ENCODE data around the gene KAT6B.

KAT6B gene

DNA sequence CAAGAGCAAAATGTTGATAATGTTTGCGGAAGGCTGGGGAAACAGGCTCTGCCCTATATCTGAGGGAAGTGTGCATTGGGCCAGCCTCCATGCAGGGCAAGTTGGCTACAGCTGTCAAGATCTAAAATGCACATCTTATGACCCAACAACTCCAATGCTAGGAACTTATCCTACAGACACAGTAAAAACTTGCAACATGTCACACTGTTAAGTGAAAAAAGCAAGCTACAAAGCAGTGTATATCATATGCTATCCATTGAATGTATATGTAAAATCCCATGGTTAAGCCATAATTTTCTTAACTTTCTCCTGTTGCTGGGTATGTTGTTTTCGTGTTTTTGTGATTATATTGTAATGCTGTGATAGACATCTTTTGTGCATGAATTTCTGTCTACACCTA, 16.3 kb upstream of the KAT6B start:
- Histone ChIP-seq H3K4me3 (no peak overlapping the region), H3K4me1 (no peaks in the 10 kb centered on the region), H3K27me3 (ENCODE audit: low read depth) (no peaks in the 10 kb centered on the region), H3K9me3 (no peaks in the 10 kb centered on the region), H3K36me3 (replicated peaks) (no peaks in the 10 kb centered on the region)
- in situ Hi-C loops (cut with MboI; ENCODE audit: low sequenced_read_pairs) = no loop called here
- no peak for DNase-seq (ENCODE audit: low spot score in 2 of 2)

DNA sequence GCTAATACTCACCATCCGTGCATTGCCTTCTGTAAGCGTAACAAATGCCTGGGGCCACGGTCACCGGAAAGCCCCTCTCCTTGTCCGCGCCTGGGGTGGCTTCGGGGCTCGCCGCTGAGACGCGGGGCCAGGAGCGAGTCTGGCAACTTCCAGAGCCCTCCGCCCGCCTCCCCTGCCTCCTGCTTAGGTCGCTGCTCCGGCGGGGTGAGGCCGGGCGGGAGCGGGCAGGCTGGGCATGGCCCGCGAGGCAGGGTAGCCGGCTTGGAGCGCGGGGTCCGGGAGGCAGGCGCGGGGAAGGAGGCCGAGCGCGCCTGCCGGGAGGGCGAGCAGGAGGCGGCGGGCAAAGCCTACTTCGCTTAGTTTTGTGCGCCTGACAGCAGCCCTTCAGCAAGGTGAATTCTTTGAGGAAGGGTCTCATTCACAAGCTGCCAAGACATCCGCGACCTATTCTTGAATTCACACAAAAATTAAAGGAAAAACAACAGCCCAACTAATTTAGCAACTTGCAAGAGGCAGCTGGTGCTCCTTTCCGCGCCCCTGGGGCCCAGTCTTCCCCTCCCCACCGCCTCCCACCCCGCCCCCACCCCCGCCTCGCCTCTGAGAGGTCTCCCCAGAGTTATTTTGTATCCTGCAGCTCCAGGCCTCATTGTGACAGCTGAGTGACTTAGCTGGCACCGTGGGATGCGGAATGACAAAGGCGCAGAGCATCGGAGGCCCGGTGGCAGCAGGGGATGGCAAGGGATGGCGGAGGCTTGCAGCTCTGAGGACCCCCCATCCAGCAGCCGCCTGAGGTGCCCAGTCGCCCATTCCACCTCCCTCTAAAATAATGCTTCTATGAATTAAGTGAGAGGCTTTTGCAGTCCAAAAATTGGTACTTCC, 12.8 kb upstream of the KAT6B start:
- no peaks in the 10 kb centered on the region for H3K27me3 ChIP-seq (ENCODE audit: low read depth)
- in situ Hi-C loops (cut with MboI; ENCODE audit: low sequenced_read_pairs) = no loop called here
- H3K4me3 ChIP-seq = no peak overlapping the region
- H3K36me3 ChIP-seq (replicated peaks) = no peaks in the 10 kb centered on the region
- no peaks in the 10 kb centered on the region for H3K4me1 ChIP-seq
- H3K9me3 ChIP-seq = peaks cover 3% of the 10 kb centered on the region; the same call in 1 of the 2 replicates
- DNase-seq (ENCODE audit: low spot score in 2 of 2) = no peak

GRCh38 chr10:74814797-74815196, 11.6 kb upstream of the KAT6B start:
- no peaks in the 10 kb centered on the region for H3K36me3 ChIP-seq (replicated peaks)
- no peaks in the 10 kb centered on the region for H3K27me3 ChIP-seq (ENCODE audit: low read depth)
- H3K4me1 ChIP-seq = no peaks in the 10 kb centered on the region
- DNase-seq (ENCODE audit: low spot score in 2 of 2) = no peak
- peaks cover 3% of the 10 kb centered on the region; the same call in 1 of the 2 replicates for H3K9me3 ChIP-seq
- H3K4me3 ChIP-seq = no peak overlapping the region
- in situ Hi-C loops (cut with MboI; ENCODE audit: low sequenced_read_pairs) = no loop called here

- in situ Hi-C loops (cut with MboI; ENCODE audit: low sequenced_read_pairs) = no loop called here
- H3K4me3 ChIP-seq = no peak overlapping the region
- DNase-seq (ENCODE audit: low spot score in 2 of 2) = no peak
Observed at GRCh38 chr10:74816824-74817498, 9.4 kb upstream of the KAT6B start.

DNA sequence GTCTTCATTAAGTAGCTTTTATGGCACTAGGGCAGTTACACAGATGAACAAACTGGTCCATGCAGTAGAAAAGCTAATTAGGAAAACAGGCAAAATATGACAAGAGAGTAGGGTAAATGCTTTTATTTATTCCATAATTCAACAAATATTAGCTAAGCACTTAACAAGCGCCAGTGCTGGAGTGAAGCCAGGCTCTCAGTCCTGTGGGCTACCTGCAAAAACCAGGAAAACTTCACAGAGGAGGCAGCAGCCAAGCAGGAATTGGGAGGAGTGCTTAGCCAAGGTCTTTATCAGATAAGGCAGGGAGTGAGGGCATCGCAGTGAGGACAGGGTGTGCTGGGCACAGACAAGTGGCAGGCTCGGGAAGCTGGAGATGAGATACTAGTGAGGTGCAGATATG, 4.9 kb upstream of the KAT6B start:
- Histone ChIP-seq H3K4me1 (peaks cover 13% of the 10 kb centered on the region), H3K36me3 (replicated peaks) (no peaks in the 10 kb centered on the region), H3K9me3 (peaks cover 3% of the 10 kb centered on the region; the same call in 1 of the 2 replicates), H3K4me3 (no peak overlapping the region), H3K27me3 (ENCODE audit: low read depth) (no peaks in the 10 kb centered on the region)
- in situ Hi-C loops (cut with MboI; ENCODE audit: low sequenced_read_pairs) = no loop called here
- DNase-seq (ENCODE audit: low spot score in 2 of 2) = no peak

More at GRCh38 chr10:74816824-74817498, 9.4 kb upstream of the KAT6B start:
- H3K9me3 ChIP-seq = peaks cover 3% of the 10 kb centered on the region; the same call in 1 of the 2 replicates
- no peaks in the 10 kb centered on the region for H3K4me1 ChIP-seq
- H3K27me3 ChIP-seq (ENCODE audit: low read depth) = no peaks in the 10 kb centered on the region
- H3K36me3 ChIP-seq (replicated peaks) = no peaks in the 10 kb centered on the region

DNA sequence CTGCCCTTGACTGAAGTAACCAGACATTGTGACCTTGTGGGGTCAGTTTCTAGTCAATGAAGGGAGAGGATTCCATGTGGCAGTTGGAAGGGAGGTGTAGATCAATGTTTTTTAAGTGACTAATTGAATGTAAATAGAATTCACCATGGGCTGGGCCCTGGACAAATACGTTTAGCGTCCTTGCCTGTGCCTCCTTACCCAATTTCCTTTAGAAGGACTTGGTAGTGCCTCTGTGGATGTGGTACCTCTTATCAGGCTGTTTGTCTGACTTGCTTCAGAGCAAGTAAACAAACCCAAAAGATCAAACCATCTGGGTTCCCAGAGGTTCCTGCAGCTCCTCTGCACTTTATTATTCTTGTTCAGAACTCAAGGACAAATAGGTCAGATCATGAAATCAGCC, 4.3 kb upstream of the KAT6B start:
- no peaks in the 10 kb centered on the region for H3K27me3 ChIP-seq (ENCODE audit: low read depth)
- peaks cover 13% of the 10 kb centered on the region for H3K4me1 ChIP-seq
- DNase-seq (ENCODE audit: low spot score in 2 of 2) = no peak
- no peak overlapping the region for H3K4me3 ChIP-seq
- in situ Hi-C loops (cut with MboI; ENCODE audit: low sequenced_read_pairs) = no loop called here
- H3K9me3 ChIP-seq = no peaks in the 10 kb centered on the region
- H3K36me3 ChIP-seq (replicated peaks) = no peaks in the 10 kb centered on the region

GRCh38 chr10:74822521-74823089, 3.8 kb upstream of the KAT6B start:
- Histone ChIP-seq H3K27me3 (ENCODE audit: low read depth) (no peaks in the 10 kb centered on the region), H3K9me3 (no peaks in the 10 kb centered on the region), H3K4me3 (no peak overlapping the region), H3K4me1 (peaks cover 13% of the 10 kb centered on the region), H3K36me3 (replicated peaks) (no peaks in the 10 kb centered on the region)
- in situ Hi-C loops (cut with MboI; ENCODE audit: low sequenced_read_pairs) = no loop called here
- DNase-seq (ENCODE audit: low spot score in 2 of 2) = no peak

- Histone ChIP-seq H3K9me3 (no peaks in the 10 kb centered on the region), H3K4me1 (peaks cover 13% of the 10 kb centered on the region), H3K27me3 (ENCODE audit: low read depth) (no peaks in the 10 kb centered on the region), H3K4me3 (no peak overlapping the region), H3K36me3 (replicated peaks) (no peaks in the 10 kb centered on the region)
- in situ Hi-C loops (cut with MboI; ENCODE audit: low sequenced_read_pairs) = no loop called here
- peak in 1 of 2 experiments; percentile 40 for DNase-seq (ENCODE audit: low spot score in 2 of 2)
Observed at GRCh38 chr10:74823791-74824183, 2.6 kb upstream of the KAT6B start.

DNA sequence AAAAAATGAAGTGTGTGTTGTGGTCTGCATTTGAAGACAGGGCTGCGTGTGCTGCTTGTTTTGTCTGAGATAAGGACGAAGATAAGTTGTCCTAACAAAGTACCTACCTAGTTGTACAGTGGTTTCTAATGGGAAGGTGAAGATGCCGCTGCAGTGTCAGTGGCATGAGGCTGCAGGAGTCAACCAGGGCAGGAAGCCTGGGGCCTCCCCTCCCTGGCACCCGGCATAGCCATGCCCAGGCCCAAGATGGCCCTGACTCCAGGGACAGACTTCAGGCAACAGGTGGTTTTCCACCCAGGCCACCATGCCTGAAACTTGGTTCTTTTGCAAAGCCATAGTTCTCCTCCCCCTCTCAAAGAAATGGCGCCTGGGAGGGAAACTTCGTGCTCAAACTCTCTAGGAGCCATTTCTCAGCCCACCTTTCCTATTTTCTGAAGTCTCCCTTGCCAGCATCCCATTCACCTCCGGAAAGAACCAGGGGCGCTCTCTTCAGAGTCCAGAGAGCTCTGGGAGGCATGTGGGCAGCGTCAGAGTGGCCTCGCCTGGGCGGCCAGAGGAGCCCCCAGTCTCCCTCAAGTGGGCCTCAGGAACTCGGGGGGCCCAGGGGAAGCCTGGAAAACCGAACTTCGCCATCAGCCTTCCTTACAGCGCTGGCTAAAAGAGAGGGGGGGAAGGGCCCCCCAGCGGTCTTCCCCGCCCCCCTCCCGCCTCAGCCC, 2.1 kb upstream of the KAT6B start:
- peak overlapping the region; percentile 69 for H3K4me3 ChIP-seq
- in situ Hi-C loops (cut with MboI; ENCODE audit: low sequenced_read_pairs) = no loop called here
- peaks cover 13% of the 10 kb centered on the region for H3K4me1 ChIP-seq
- no peaks in the 10 kb centered on the region for H3K27me3 ChIP-seq (ENCODE audit: low read depth)
- H3K36me3 ChIP-seq (replicated peaks) = no peaks in the 10 kb centered on the region
- DNase-seq (ENCODE audit: low spot score in 2 of 2) = no peak
- H3K9me3 ChIP-seq = no peaks in the 10 kb centered on the region

- Histone ChIP-seq H3K36me3 (replicated peaks) (no peaks in the 10 kb centered on the region), H3K4me3 (peak overlapping the region; percentile 69), H3K27me3 (ENCODE audit: low read depth) (no peaks in the 10 kb centered on the region), H3K4me1 (peaks cover 13% of the 10 kb centered on the region), H3K9me3 (no peaks in the 10 kb centered on the region)
- in situ Hi-C loops (cut with MboI; ENCODE audit: low sequenced_read_pairs) = no loop called here
- peak in 1 of 2 experiments; percentile 51 for DNase-seq (ENCODE audit: low spot score in 2 of 2)
Observed at GRCh38 chr10:74824900-74825370, 1.5 kb upstream of the KAT6B start.

- Histone ChIP-seq H3K9me3 (no peaks in the 10 kb centered on the region), H3K36me3 (replicated peaks) (0 out of 2 replicates have a peak, but pooled peaks cover 3% of the 10 kb centered on the region), H3K4me3 (peak overlapping the region; percentile 69), H3K4me1 (peaks cover 13% of the 10 kb centered on the region), H3K27me3 (ENCODE audit: low read depth) (no peaks in the 10 kb centered on the region)
- DNase-seq (ENCODE audit: low spot score in 2 of 2) = peak in 1 of 2 experiments; percentile 73
- in situ Hi-C loops (cut with MboI; ENCODE audit: low sequenced_read_pairs) = no loop called here
Observed at GRCh38 chr10:74825371-74826141, 844 bp upstream of the KAT6B start.

DNA sequence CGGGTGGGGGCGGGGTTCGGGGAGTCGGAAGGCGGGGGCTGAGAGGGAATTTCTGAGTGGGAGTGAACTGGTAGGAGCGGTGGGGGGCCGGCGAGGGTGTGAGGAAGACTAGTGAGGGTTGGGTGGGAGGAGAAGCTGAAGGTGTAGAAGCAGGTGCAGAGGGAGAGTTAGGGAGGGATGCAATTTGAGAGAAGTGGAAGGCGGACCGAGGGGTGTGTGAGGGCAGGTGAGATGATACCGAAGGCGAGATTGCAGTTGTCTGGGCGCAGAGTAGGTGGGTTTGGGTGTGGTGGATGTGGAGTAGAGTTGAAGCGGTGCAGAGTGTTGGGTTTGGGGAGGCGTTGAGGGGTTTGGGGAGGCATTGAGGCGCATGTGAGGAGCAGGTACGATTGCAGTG, 643 bp downstream of the KAT6B start:
- 0 out of 2 replicates have a peak, but pooled peaks cover 3% of the 10 kb centered on the region for H3K36me3 ChIP-seq (replicated peaks)
- peaks cover 16% of the 10 kb centered on the region for H3K4me1 ChIP-seq
- H3K9me3 ChIP-seq = no peaks in the 10 kb centered on the region
- H3K4me3 ChIP-seq = peak overlapping the region; percentile 54
- no peaks in the 10 kb centered on the region for H3K27me3 ChIP-seq (ENCODE audit: low read depth)
- no peak for DNase-seq (ENCODE audit: low spot score in 2 of 2)
- in situ Hi-C loops (cut with MboI; ENCODE audit: low sequenced_read_pairs) = no loop called here

- H3K27me3 ChIP-seq (ENCODE audit: low read depth) = no peaks in the 10 kb centered on the region
- 0 out of 2 replicates have a peak, but pooled peaks cover 3% of the 10 kb centered on the region for H3K36me3 ChIP-seq (replicated peaks)
- no peak overlapping the region; the same call in 1 of the 2 replicates for H3K4me3 ChIP-seq
- H3K4me1 ChIP-seq = peaks cover 16% of the 10 kb centered on the region
- in situ Hi-C loops (cut with MboI; ENCODE audit: low sequenced_read_pairs) = no loop called here
- no peaks in the 10 kb centered on the region for H3K9me3 ChIP-seq
- no peak for DNase-seq (ENCODE audit: low spot score in 2 of 2)
Observed at GRCh38 chr10:74827694-74828093, 1.3 kb downstream of the KAT6B start.
